GM19023 (cell line): ENCODE measurements around the gene BIRC7.
A peak's percentile ranks its signal among the peaks of the same experiment; 100 is the strongest.

Source experiments
- ATAC-seq: cut with Tn5 transposase; IDR thresholded peaks from one replicate; pipeline ENCODE4 v1.9.1; 2021; ENCODE audit warnings: mild to moderate bottlenecking, moderate library complexity; ENCODE audit not compliant: unreplicated experiment

Gene BIRC7

DNA sequence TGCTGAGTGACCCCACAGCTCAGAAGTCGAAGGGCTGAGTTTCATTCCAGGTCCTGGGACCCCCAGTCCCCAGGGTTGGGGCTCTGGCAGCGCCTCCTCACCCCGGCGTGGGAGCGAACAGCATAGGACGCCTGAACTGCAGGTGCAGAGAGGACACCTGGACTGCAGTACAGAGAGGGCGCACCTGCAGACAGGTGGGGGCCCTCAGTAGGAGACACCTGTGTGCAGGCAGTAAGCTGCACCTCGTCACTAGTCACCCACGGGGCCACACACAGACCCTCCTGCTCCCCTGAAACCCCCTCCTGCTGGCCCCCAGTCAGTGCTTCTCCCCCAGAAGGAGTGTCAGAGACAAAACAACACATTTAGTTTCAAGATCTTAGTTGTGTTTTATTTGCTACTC lies 27.1 kb downstream of the BIRC7 start:
- no peak for ATAC-seq

DNA sequence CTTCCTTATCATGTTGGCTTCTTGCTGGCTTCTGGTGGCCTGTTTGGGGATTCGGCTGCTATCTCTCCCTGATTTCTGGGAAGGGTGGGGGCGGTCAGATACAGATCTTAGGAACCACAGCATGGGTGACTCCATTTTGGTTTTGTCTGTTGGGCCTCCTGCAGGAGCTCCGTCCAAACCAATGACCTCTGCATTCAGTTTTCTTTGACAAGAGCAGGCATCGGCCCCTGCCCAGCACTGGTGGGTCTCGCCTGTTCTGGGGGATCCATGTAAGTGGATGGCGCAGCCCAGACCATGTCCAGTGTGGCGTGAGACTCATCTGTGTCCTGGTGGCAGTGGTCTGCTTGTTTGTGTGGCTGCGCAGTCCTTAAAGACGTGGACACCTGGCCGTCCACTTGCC lies 28.3 kb downstream of the BIRC7 start:
- ATAC-seq, result no peak

DNA sequence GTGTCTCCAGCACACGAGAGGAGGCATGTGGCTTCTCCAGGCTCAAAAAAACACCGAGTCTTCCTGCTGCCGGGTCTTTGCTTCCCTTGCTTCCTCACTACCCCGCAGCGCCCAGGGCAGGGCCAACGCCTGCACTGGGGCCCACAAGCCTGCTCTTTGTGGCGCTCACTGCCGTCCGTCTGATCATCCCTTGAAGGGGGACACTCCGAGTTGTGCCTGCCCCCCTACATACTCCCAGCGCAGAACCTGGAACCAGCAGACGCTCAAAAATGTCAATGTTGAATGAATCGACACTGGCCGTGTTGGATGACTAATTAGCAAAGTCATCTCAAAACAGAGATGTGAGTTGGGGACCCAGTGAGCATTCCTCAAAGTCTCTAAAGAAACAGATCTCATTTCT lies 28.8 kb downstream of the BIRC7 start:
- ATAC-seq, result no peak

DNA sequence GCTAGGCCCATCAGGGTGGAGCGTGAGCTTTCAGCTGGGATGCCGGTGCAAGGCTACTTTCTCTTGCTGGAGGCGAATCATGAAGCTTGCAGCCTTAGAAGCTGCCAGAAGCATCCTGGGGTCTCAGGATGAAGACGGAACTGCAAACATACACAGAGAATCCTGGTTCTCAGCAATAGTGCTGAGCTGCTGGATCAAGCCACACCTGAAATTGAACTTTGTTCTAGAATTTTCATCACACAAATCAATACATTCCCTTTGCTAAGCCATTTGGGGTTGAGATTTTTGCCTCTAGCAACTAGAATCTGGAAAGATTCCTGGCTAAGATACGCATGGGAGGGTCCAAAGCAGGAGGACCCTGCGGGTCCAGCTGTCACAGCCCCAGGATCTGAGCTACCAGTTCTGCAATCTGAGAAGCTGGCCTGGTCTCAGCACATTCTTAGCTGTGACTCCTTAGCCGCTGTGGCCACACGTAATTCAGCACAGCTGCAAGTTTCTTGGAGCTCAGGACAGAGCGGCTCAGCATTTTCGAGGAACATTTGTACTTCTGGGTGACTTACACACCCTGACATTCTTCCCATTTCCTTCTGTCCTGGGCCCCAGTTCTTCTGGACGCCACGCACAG lies 30.3 kb downstream of the BIRC7 start:
- ATAC-seq, result no peak

DNA sequence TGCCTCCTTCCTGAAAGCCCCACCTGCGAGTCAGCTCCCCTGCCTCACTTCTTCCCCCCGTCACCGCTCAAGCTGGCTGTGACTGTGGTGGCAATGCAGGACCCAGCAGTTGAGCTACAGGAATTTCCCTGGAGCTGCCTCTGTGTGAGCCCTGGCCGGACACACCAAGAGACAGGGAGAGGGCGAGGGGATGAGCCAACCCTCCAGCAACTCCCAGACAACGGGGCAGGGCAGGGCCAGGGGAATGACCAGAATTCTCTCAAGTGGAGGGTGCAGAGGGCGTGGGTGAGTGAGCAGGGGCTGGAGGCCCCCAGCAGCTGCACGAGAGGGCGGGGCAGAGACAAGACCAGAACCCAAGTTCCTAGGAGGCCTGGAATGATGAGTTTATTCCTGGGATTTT lies 32.0 kb downstream of the BIRC7 start:
- no peak for ATAC-seq

DNA sequence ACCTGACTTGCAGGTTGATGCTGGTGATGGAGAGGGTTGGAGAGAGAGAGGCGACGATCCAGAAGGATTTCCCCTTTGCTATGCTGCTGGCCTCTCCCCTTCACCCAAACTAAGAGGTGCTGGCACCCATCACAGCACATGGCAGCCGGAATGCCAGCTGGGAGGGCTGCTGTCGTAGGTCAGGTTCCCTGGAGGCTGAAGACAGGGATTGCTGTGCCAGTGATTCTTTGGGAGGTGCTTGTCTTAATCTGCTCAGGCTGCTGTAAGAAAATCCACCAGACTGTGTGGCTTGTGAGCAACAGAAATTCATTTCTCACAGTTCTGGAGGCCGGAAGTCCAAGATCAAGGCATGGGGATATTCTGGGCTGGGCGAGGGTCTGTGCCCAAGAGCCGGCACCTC lies 32.6 kb downstream of the BIRC7 start:
- ATAC-seq, result no peak

DNA sequence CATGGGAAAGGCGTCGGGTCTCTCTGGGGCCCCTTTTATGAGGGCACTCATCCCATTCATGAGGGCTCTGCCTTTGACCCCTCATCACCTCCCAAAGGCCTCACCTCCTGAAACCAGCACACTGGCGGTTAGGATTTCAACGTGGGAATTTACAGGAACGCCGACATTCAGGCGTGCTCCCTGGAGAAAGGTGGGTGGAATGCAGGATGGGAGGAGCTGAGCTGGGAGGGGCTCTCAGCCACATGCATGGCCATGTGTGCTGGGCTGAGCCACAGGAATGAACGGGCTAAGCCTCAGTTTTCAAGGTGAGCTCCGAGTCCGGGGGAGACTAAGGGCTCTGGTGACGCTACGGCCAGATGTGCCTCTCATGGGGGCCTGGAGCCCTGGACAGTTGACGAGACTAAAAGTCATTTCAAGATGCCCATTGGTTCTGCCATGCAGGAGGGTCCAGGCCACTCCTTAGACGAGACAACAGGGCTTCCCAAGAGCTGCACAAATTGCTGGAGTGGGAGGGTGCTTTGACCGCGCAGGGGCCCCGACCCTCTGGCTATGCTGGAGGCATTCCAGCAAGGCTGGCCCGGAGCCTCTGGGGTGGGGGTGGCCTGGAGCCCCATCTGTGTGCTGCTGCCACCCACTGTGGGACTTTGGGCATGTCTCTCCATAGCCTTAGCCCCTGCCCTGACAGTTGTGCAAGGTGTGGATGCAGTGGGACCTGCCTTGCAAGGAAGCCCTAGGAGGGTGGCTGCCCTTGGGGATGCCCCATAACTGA lies 33.1 kb downstream of the BIRC7 start:
- ATAC-seq, result no peak

DNA sequence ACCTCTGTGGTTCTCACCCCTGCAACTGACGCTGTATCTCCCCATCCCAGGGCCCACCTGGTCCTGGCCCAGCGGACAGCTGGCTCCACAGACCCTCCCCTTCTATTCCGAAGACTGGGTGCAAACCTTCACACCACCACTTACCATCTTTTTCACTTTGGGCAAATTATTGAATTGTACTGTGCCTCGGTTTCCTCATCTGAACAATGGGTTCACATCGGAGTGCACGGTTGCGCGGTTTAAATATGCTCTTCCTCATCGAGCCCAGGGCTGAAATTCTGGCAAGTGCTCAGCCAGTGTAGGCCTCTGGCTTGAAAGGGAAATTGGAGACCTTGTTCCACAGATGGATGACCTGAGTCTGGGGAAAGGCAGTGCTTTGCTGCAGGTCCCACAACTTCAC lies 34.0 kb downstream of the BIRC7 start:
- no peak for ATAC-seq

DNA sequence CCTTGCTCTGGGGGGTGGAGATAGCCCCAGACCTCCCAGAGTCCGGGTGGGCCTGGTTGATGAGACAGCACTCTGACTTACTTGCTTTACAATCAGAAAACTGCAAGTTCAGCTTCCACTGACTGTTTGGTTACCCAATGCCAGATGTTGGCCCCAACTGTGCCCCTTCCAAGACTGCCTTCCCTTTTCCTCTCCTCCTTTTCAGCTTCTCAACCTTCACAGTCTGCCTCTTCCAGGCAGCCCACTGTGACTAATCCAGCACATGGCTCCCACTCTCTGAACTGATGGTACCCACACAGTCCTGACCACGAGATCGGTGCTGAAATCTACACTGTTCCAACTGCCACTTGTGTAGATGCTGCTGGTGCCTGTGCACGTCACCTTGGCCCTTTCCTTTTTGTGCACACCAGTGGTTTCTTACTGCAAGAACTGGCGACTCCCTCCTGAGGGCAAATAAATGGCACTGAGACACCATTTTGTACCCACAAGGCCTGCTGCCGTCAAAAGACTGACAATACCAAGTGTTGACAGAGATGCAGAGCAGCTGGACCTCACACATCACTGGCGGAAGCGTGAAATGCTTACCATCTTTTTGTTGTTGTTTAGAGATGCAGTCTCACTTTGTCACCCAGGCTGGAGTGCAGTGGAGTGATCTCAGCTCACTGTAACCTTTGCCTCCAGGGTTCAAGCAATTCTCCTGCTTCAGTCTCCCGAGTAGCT lies 35.1 kb downstream of the BIRC7 start:
- no peak for ATAC-seq

DNA sequence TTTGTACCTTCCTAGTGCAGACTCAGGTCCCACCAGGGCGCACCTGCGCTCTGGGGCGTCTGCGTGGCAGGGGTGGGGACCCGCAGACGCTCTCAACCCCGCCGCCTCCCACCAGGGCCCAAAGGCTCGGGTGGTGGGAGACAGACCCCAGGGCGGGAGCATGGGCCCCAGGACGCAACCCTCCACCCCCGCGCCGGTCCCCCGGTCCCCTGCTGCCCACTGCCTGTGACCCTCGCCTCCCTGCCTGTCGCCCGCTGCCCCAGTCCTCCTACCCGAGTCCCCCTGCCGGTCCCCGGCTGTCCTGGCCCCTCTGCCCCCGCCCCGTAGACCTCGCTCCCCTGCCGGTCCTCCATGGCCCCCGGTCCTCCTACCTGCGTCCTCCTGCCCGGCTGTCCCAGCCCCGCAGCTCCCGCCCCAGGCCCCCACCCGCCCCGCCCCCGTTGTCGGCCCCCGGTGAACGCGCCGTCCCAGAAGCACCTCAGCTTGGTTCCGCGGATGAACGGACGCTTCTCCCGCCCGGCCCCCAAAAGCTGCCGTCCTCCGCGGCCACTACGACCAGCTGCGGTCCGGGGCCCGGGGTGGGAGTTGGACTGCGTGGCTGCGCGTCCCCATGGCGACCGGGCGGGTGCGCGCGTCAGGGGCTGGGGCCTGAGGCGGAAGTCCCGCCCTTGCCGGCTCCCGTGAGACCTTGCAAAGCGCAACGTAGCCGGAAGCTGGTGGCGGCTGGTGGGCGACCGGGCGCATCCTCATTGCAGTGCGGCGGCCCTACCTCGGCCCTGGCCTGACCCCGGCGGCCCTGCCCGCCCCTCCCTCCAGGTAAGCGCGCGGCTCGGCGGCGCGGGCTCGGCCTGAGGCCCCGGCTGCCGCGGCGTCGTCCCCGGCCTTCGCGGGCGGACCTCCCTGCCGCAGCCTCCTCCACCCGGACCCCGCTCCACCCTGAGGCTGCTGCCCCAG lies 36.7 kb downstream of the BIRC7 start, which contains the start of gene ARFGAP1:
ARFGAP1 (plus strand) TSS at position 709 of the 954 bp plus-strand sequence. CDS start 2,768 bp downstream, outside the sequence.
- ATAC-seq, result peak; percentile 88

DNA sequence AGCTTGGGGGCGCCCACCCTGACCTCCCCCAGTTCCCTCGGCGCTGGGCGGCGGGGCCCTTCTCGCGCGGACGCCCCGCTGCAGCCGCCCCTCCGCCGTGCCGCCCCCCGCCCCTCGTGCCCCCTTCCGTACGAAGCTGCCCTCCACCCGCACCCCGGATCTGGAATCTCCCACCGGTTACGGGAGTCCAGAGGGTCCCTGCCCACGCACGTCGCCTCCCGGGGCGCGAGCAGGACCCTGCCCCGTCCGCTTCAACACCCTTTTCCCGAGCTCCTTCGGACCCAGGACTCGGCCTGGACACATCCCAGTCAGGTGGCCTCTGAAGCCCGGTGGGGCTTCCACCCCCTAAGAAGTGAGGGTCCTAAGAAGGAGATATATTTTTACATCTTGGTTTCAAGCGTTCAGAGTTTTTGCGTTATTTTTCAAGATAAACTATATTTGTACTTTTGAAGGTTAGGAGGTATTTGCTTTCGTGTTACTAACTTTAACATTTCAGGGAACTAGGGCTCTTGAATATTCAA lies 37.4 kb downstream of the BIRC7 start:
- ATAC-seq, result peak; percentile 7

DNA sequence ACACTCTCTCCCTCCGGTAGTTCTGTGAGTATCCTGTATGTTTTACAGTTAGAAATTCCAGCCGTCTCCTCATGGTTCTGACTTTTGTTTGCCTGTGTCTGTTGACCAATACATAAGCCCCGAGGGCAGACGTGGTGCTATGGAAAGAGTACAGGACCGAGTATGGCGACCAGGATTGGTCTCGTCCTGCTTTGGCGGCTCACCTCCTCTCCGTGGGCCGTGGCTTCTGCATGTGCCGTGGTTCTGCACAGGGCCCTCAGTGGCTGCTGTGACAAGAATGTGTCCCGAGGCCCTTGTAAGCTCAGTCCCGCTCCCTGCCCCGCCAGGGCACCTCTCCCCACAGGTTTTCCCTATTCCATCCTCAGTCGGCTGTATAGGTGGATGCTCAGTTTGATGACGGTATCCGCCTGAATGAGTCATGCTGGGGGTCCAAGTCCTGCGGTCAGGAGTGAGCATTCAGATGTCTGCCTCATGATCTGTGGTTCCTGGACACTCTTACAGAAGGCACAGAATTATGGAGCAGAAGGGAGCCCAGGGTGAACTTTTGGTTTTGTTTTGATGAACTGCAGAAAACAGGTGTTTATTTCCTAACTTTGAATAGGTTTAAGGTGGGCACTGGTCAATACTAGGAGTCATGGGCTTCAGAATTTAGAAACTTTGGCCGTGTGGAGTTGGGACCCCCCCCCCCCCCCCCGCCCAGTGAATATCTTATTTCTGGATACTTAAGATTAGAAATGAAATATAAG lies 38.1 kb downstream of the BIRC7 start:
- ATAC-seq, result no peak

DNA sequence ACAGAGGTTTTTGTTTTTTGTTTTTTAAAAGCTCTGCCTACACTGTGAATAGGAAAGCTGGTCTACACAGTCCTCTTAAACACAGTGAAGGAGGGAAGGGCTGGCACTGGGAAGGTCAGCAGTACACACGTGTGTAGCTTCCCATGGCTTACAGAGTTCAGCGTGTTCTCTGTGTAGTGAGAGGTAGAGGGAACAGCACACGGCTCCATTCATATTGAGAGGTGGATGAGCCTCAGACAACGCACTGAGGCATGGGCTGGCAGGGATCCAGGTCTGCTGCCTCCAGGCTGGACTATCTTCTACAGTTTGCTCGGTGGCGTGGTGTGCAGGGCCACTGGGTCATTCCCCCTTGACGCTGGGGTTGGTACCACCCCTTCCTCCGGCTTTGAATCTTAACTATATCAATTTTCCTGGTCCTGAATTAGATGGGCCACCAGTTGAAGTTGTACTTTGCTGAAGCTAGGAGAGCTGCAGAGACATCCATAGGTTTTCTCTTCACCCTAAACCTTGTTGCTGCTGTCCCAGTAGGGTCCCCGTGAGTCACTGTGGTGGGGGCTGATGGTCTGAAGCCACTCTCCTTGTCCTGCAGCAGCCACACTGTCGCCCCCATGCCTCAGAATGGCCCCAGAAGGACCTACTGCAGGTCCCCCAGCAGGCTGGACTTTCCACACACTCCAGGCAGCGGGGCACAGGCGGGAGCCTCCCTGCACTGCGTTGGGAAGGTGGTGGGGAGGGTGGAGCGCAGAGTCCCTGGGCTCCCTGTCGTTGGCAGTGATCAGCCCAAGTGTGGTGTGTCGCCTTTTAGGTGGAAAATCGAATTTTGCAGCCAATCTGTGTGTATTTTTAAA lies 38.9 kb downstream of the BIRC7 start:
- ATAC-seq, result no peak

DNA sequence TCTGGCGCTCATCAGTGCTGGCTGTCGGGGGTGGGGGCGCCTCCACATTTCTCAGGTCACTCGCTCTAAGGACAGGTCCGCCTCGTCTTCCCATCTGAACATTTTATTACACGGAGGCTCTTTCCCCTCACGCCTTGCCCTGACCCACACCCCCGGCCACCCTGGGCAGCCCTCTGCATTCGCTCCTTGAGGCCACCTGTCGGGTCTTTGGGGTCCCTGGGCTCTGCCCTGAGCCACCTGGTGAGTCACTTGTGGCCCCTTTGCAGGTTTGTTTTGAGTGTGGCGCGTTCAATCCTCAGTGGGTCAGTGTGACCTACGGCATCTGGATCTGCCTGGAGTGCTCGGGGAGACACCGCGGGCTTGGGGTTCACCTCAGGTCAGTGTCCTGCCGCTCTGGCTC lies 40.1 kb downstream of the BIRC7 start:
- ATAC-seq, result no peak

DNA sequence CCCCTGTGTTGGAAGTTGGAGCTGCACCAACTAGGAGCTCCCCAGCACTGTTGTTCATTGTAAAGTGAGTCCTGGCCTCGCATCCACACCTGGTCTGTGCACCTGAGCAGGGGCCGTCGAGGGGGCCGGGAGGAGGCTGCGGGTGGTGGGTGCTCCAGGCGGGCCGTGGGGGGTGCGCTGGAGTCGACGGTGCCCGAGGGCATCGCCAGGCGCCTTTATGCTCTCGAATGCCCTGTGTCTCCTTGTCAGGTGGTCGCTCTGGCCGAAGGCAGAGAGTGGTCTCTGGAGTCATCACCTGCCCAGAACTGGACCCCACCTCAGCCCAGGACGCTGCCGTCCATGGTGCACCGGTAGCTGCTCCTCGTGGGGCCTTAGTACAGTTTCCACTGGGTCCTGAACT lies 41.3 kb downstream of the BIRC7 start:
- no peak for ATAC-seq

DNA sequence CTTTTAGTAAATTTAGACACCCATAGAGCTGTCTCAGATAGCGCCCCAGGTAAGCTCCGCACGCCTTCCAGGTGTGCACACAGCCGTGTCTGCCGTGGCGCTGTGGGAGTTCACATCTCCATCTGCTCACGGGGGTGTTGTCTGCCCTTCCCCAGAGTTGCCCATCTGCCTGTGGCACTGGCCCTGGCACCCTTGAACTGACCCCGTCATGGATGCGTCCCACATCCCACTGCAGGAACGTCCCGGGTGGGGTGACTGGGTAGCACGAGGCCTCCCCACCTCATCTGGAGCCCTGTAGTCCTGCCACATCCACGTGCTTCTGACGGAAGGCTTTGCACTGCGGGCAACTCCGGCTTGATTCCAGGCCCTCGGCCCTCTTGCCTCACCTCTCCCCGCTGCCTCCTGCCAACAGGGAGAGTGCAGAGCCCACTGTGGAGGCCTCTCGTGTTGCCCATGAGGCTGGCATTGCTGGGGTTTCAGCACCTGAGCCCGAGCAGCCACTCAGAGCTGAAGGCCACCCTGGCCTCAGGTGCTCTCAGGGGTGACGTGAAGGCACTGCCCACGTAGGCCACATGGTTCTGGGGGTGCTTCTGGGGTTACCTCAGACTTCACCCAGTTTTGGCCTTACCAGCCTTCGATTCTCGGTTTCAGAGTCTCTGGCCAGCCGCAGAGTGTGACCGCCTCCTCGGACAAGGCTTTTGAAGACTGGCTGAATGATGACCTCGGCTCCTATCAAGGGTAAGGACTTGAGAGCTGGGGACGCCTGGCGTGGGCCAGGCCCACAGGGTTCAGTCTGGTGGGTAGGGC lies 42.0 kb downstream of the BIRC7 start:
- no peak for ATAC-seq

DNA sequence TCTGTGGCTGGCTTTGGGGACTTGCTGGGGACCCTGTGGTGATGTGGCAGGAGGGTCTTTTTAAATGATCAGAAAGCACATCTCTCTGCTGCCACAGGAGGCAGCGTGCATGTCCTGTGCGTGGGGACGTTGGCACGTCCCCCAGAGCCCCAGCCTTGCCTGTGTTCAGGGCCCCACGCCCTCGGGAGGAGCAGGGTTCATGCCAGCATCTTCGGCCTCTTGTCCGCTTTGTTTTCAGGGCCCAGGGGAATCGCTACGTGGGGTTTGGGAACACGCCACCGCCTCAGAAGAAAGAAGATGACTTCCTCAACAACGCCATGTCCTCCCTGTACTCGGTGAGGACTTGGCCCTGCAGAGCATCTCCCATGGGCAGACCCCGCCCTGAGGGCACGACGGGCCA lies 43.0 kb downstream of the BIRC7 start:
- ATAC-seq, result no peak

DNA sequence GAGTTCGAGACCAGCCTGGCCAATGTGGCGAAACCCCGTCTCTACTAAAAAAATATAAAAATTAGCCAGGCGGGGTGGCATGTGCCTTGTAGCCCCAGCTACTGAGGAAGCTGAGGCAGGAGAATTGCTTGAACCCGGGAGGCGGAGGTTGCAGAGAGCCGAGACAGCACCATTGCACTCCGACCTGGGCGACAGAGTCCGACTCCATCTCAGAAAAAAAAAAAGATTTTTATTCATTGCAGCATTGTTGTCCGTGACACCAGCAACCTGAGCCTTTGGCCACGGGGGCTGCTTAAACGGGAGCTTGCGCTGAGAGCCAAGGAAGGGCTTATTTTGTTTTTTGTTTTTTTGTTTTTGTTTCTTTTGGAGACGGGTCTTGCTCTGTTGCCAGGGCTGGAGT lies 44.2 kb downstream of the BIRC7 start:
- no peak for ATAC-seq
